B cell (primary cell): ENCODE measurements around the gene ARPP21. TPM values are rescaled to one million over a fixed set of nuclear protein-coding genes. Genes with fewer than 3 reads are reported as not detected.

ENCODE experiments used
- ATAC-seq: fragments of 200-7000 bp; cut with Tn5 transposase; one replicate; pipeline ENCODE4 v1.10.0; 2021; ENCODE audit warnings: low read depth, mild to moderate bottlenecking, moderate number of reproducible peaks, moderate library complexity
- CTCF ChIA-PET: fragments of 350-600 bp; sonication (Branson Sonifier 250); formaldehyde crosslinking; loops from one replicate; lab custom pipeline; 2021; ENCODE audit warnings: antibody characterized with exemption, inconsistent platforms; lab: Charles Lee
- POLR2A ChIA-PET: fragments of 350-600 bp; sonication (Branson Sonifier 250); formaldehyde crosslinking; loops from one replicate; lab custom pipeline; 2021; ENCODE audit warnings: antibody characterized with exemption; lab: Charles Lee
- DNase-seq: peaks from one replicate; pipeline ENCODE4 v3.0.0; 2013
- H2AFZ ChIP-seq: 2 replicates; pipeline ENCODE4 v1.6.1; 2012; ENCODE audit warnings: mild to moderate bottlenecking, low read depth, low read length; ENCODE audit not compliant: insufficient read depth, poor library complexity, severe bottlenecking
- H3K27ac ChIP-seq, 2 donors: 1 replicate in 1 of 2; 2 replicates in 1 of 2; pipeline ENCODE4 v1.5.1; 2012 to 2013; ENCODE audit warnings: low read length in 2 of 2, mild to moderate bottlenecking in 2 of 2, moderate library complexity in 1 of 2
- H3K27me3 ChIP-seq, 4 experiments: fragments of 200-600 bp in 1 of 4; sonication (generic) in 1 of 4; replicated peaks in 1 of 4; 1 replicate in 2 of 4; 2 replicates in 2 of 4; pipeline versions ENCODE4 v1.6.1 to v1.7.0; 2013 to 2016; ENCODE audit warnings: low read length in 3 of 4, mild to moderate bottlenecking in 2 of 4, mixed read lengths in 1 of 4, moderate library complexity in 1 of 4; ENCODE audit not compliant: insufficient read depth in 4 of 4, control insufficient read depth in 3 of 4; ENCODE audit errors: control extremely low read depth in 1 of 4
- H3K36me3 ChIP-seq, 2 experiments: replicated peaks in 1 of 2; 1 replicate in 1 of 2; 2 replicates in 1 of 2; pipeline versions ENCODE4 v1.6.1 to v1.7.1; 2013; ENCODE audit warnings: low read length in 1 of 2; ENCODE audit not compliant: insufficient read depth in 2 of 2, control insufficient read depth in 1 of 2; ENCODE audit errors: control extremely low read depth in 1 of 2, extremely low read depth in 1 of 2
- H3K4me1 ChIP-seq, 2 donors: fragments of 200-600 bp in 1 of 2; sonication (generic) in 1 of 2; 1 replicate in 1 of 2; 2 replicates in 1 of 2; pipeline versions ENCODE4 v1.5.1 to v1.6.1; 2013 to 2017; ENCODE audit warnings: low read length in 2 of 2; ENCODE audit not compliant: control insufficient read depth in 2 of 2, insufficient read depth in 2 of 2
- H3K4me2 ChIP-seq: replicated peaks from 2 replicates; pipeline ENCODE3; 2012; ENCODE audit warnings: mild to moderate bottlenecking, low read depth, low read length; ENCODE audit not compliant: poor library complexity, severe bottlenecking
- H3K4me3 ChIP-seq, 5 experiments: fragments of 200-600 bp in 1 of 5; sonication (generic) in 1 of 5; 1 replicate in 3 of 5; 2 replicates in 2 of 5; pipeline versions ENCODE4 v1.5.1 to v1.7.0; 2011 to 2016; ENCODE audit warnings: low read length in 4 of 5, mild to moderate bottlenecking in 4 of 5, low read depth in 2 of 5, control low read depth in 1 of 5, moderate library complexity in 1 of 5; ENCODE audit not compliant: insufficient read depth in 1 of 5; ENCODE audit errors: control extremely low read depth in 1 of 5, extremely low read depth in 1 of 5
- H3K79me2 ChIP-seq: fragments of 200-600 bp; sonication (generic); one replicate; pipeline ENCODE4 v1.6.0; 2016; ENCODE audit warnings: low read length; ENCODE audit not compliant: control insufficient read depth, insufficient read depth
- H3K9ac ChIP-seq: fragments of 200-600 bp; sonication (generic); 2 replicates; pipeline ENCODE4 v1.6.1; 2017; ENCODE audit warnings: mild to moderate bottlenecking, low read length, moderate library complexity
- H3K9me3 ChIP-seq, 3 donors: one replicate each; pipeline versions ENCODE4 v1.6.1 to v1.7.1; 2013; ENCODE audit warnings: low read length in 2 of 3; ENCODE audit not compliant: control insufficient read depth in 2 of 3, insufficient read depth in 1 of 3; ENCODE audit errors: control extremely low read depth in 1 of 3
- H4K20me1 ChIP-seq: 2 replicates; pipeline ENCODE4 v1.6.0; 2012; ENCODE audit warnings: mild to moderate bottlenecking, low read length; ENCODE audit not compliant: insufficient read depth, control insufficient read depth, poor library complexity, severe bottlenecking
- H3K27ac Mint-ChIP-seq: one replicate; pipeline ENCODE4 v1.8.0; 2021; ENCODE audit warnings: mixed read lengths
- H3K27me3 Mint-ChIP-seq: one replicate; pipeline ENCODE4 v1.8.0; 2021; ENCODE audit warnings: mixed read lengths
- H3K4me1 Mint-ChIP-seq: one replicate; pipeline ENCODE4 v1.8.0; 2021; ENCODE audit warnings: mixed read lengths
- H3K4me3 Mint-ChIP-seq: one replicate; pipeline ENCODE4 v1.8.0; 2021; ENCODE audit warnings: mixed read lengths
- H3K9me3 Mint-ChIP-seq: one replicate; pipeline ENCODE4 v1.8.0; 2022; ENCODE audit warnings: mixed read lengths; ENCODE audit not compliant: insufficient read depth
- EZH2 ChIP-seq: IDR thresholded peaks from 2 replicates; pipeline ENCODE4 v1.6.1; 2012; ENCODE audit warnings: borderline replicate concordance, low read depth, mild to moderate bottlenecking, moderate library complexity, low read length; ENCODE audit not compliant: insufficient read depth, poor library complexity, severe bottlenecking
- WGBS: methylation state at CpG from one replicate; pipeline ENCODE4 v1.1.5; 2013; ENCODE audit warnings: missing lambda C conversion rate; ENCODE audit not compliant: insufficient coverage; 5-methylcytosine and 5-hydroxymethylcytosine counted together
- intact Hi-C: fragments of 100-400 bp; cut with micrococcal nuclease; formaldehyde crosslinking; loops from one replicate; pipeline ENCODE4 v1.10.0; 2022
- polyA plus RNA-seq: library from polyadenylated mRNA; depleted of rRNA; stranded (reverse); fragments of >200 nt; gene quantifications from 2 replicates; pipeline ENCODE4 v1.2.3, GENCODE V29; 2012
- total RNA-seq, 2 donors: library from RNA; stranded (reverse); fragments of 120-200 nt in 1 of 2; gene quantifications; 1 replicate in 1 of 2; 2 replicates in 1 of 2; pipeline versions ENCODE4 v1.2.3 to v1.2.4, GENCODE V29; 2013 to 2022
- TF ChIP-seq, protein P1 (sequence below): fragments of 200-600 bp; IDR thresholded peaks from one replicate; pipeline ENCODE4 v1.8.0; 2022; ENCODE audit warnings: antibody characterized with exemption, mild to moderate bottlenecking

The ARPP21 gene
- total and polyA plus RNA-seq, 2 donors (not counting 1 experiment from before 2014, with no cell fraction given): 0.10 TPM; not detected in 1

DNA sequence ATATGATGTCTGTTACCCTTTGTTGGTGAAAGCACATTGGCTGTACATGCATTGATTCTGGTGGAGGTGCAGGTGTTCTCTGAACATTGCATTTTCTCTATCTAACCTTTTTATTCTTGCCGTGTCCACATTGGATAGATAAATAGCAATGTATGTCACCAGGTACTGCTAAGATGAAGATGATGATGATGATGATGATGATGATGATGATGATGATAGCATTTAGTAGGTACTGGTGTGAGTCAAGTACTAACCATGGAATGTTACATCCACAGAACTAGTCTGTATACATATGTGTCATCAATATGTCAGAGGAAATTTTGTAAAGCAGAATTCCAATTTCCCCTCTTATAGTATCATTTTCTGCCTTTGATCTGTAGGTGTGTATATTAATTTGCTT lies 36.3 kb downstream of the ARPP21 start:
- Histone ChIP-seq H4K20me1 (no peaks in the 10 kb centered on the region), H3K4me3 (no peak overlapping the region), H3K36me3 (no peaks in the 10 kb centered on the region), H3K79me2 (no peaks in the 10 kb centered on the region), H3K9me3 (no peaks in the 10 kb centered on the region), H3K4me1 (peaks cover 0 to 3% of the 10 kb centered on the region in 2 donors), H3K4me2 (no peak overlapping the region), H3K27ac (no peak overlapping the region), H2AFZ (no peak overlapping the region), H3K27me3 (no peaks in the 10 kb centered on the region), H3K9ac (no peak overlapping the region)
- H3K4me1 Mint-ChIP-seq: peaks cover 1% of the 10 kb centered on the region
- no peak overlapping the region for H3K27ac Mint-ChIP-seq
- no peaks in the 10 kb centered on the region for H3K9me3 Mint-ChIP-seq
- no CpG with 5 or more reads among the region's 1 CpG for WGBS
- H3K4me3 Mint-ChIP-seq: no peak overlapping the region
- intact Hi-C loops: no loop called here
- ATAC-seq (no peak), DNase-seq (no peak)
- H3K27me3 Mint-ChIP-seq: no peaks in the 10 kb centered on the region
- ChIA-PET CTCF (no interaction called here), POLR2A (no interaction called here)
- TF ChIP-seq, protein P1, sequence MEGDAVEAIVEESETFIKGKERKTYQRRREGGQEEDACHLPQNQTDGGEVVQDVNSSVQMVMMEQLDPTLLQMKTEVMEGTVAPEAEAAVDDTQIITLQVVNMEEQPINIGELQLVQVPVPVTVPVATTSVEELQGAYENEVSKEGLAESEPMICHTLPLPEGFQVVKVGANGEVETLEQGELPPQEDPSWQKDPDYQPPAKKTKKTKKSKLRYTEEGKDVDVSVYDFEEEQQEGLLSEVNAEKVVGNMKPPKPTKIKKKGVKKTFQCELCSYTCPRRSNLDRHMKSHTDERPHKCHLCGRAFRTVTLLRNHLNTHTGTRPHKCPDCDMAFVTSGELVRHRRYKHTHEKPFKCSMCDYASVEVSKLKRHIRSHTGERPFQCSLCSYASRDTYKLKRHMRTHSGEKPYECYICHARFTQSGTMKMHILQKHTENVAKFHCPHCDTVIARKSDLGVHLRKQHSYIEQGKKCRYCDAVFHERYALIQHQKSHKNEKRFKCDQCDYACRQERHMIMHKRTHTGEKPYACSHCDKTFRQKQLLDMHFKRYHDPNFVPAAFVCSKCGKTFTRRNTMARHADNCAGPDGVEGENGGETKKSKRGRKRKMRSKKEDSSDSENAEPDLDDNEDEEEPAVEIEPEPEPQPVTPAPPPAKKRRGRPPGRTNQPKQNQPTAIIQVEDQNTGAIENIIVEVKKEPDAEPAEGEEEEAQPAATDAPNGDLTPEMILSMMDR: no peak
- no peak for TF ChIP-seq EZH2

DNA sequence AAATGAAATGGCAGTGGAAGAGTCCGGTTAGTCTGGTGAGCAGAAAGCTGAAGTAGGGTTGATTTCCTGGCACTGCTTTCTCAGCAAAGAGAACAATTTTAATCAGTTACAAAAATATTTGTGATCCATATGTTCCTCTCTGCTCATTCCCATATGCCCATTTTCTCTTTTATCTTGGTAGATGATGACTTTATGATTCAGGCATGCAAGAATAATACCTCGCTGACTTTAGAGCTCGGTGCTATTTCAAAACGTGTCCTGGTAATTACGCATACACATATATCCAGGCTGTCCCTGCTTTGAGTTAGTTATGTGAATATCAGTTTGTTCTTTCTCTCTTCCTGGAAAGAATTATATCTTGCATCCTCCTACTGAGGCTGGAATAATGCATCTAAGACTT lies 38.5 kb downstream of the ARPP21 start:
- Histone ChIP-seq H4K20me1 (no peaks in the 10 kb centered on the region), H3K27ac (no peak overlapping the region), H2AFZ (no peak overlapping the region), H3K27me3 (no peaks in the 10 kb centered on the region), H3K9ac (no peak overlapping the region), H3K36me3 (no peaks in the 10 kb centered on the region), H3K4me3 (no peak overlapping the region), H3K4me2 (no peak overlapping the region), H3K9me3 (no peaks in the 10 kb centered on the region), H3K4me1 (peaks cover 0 to 3% of the 10 kb centered on the region in 2 donors), H3K79me2 (no peaks in the 10 kb centered on the region)
- CTCF ChIA-PET: no interaction called here
- Mint-ChIP-seq H3K27me3 (no peaks in the 10 kb centered on the region), H3K27ac (no peak overlapping the region), H3K9me3 (no peaks in the 10 kb centered on the region), H3K4me1 (peaks cover 13% of the 10 kb centered on the region), H3K4me3 (no peak overlapping the region)
- DNase-seq (no peak), ATAC-seq (no peak)
- intact Hi-C loops: no loop called here
- POLR2A ChIA-PET: no interaction called here
- no CpG with 5 or more reads among the region's 5 CpGs for WGBS
- no peak for TF ChIP-seq EZH2
- TF ChIP-seq, protein P1: no peak
